ENCODE data around the gene PCED1A. TPM values are rescaled to one million over a fixed set of nuclear protein-coding genes. Genes with fewer than 3 reads are reported as not detected.

PCED1A gene
- total and polyA plus RNA-seq, 9 of the 15 experiments (the other 6 are each of a cell fraction or from before 2014, with no cell fraction given) = 1.5 to 11.5 (median 5.9) TPM

DNA sequence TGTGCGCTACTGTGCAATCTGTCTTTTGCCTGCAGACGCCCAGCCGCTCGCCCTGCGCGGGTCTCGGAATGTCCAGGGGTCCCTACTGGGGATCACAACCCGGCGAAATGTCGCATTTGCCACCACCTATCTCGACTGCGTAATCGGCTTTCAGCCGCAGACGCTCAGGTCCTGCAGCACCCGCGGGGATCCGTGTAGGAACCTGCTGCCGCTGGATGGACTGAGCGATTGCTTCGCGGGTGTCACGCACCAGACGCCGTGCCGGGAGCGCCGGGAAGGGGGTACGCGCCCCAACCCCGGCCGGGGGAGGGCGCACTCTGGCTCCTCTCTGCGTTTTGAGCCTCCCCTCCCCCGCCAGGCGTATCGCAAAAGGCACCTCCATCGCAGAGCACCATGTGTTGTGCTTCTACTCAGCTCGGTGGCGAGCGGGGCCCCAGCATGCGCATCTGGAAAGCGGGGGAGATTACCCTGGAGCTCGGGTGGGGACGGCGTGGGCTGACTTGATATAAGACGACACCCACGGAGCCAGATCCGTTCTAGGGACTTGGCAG is 32.1 kb upstream of the PCED1A start (continued):
- TF ChIP-seq, protein P1, sequence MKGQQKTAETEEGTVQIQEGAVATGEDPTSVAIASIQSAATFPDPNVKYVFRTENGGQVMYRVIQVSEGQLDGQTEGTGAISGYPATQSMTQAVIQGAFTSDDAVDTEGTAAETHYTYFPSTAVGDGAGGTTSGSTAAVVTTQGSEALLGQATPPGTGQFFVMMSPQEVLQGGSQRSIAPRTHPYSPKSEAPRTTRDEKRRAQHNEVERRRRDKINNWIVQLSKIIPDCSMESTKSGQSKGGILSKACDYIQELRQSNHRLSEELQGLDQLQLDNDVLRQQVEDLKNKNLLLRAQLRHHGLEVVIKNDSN (CRISPR knock-in tag; IDR thresholded peaks at IDR 0.05) = peak; percentile 33; the same call in 1 of the 2 replicates
- TF ChIP-seq GTF2A2 (tag; IDR thresholded peaks at IDR 0.05) (no peak), GABPA (tag; conservative IDR thresholded peaks at IDR 0.05; ENCODE audit: low read depth) (no peak; the same call in 1 of the 2 replicates), SMAD3 (CRISPR knock-in tag; conservative IDR thresholded peaks at IDR 0.05) (no peak), E2F3 (CRISPR knock-in tag; IDR thresholded peaks at IDR 0.05) (0 out of 2 replicates have a peak, but pooled peaks have one; percentile 31), EP300 (IDR thresholded peaks at IDR 0.05; ENCODE audit: low read length) (no peak; the same call in 1 of the 2 replicates), NFIX (CRISPR knock-in tag; IDR thresholded peaks at IDR 0.05; ENCODE audit: low read depth) (no peak), CC2D1A (IDR thresholded peaks at IDR 0.05) (0 out of 2 replicates have a peak, but pooled peaks have one; percentile 18), TRIM24 (IDR thresholded peaks at IDR 0.05) (peak in 1 of 2 experiments; percentile 8; a peak in 2 of 4 replicates), GATAD2A (IDR thresholded peaks at IDR 0.05) (no peak), POLR2H (tag; IDR thresholded peaks at IDR 0.05; ENCODE audit: low read depth) (no peak), JUN (IDR thresholded peaks at IDR 0.05; ENCODE audit: borderline replicate concordance, low read depth, low read length) (no peak), JUN (CRISPR knock-in tag; IDR thresholded peaks at IDR 0.05; ENCODE audit: borderline replicate concordance) (0 out of 2 replicates have a peak, but pooled peaks have one; percentile 33), ELF2 (CRISPR knock-in tag; IDR thresholded peaks at IDR 0.05) (0 out of 2 replicates have a peak, but pooled peaks have one; percentile 30), MIER1 (IDR thresholded peaks at IDR 0.05; ENCODE audit: low read depth) (0 out of 2 replicates have a peak, but pooled peaks have one; percentile 25)
- TF ChIP-seq, protein P2, sequence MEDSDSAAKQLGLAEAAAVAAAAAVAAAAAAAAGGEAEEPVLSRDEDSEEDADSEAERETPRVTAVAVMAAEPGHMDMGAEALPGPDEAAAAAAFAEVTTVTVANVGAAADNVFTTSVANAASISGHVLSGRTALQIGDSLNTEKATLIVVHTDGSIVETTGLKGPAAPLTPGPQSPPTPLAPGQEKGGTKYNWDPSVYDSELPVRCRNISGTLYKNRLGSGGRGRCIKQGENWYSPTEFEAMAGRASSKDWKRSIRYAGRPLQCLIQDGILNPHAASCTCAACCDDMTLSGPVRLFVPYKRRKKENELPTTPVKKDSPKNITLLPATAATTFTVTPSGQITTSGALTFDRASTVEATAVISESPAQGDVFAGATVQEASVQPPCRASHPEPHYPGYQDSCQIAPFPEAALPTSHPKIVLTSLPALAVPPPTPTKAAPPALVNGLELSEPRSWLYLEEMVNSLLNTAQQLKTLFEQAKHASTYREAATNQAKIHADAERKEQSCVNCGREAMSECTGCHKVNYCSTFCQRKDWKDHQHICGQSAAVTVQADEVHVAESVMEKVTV (CRISPR knock-in tag; IDR thresholded peaks at IDR 0.05) = no peak
- TF ChIP-seq, protein P3, sequence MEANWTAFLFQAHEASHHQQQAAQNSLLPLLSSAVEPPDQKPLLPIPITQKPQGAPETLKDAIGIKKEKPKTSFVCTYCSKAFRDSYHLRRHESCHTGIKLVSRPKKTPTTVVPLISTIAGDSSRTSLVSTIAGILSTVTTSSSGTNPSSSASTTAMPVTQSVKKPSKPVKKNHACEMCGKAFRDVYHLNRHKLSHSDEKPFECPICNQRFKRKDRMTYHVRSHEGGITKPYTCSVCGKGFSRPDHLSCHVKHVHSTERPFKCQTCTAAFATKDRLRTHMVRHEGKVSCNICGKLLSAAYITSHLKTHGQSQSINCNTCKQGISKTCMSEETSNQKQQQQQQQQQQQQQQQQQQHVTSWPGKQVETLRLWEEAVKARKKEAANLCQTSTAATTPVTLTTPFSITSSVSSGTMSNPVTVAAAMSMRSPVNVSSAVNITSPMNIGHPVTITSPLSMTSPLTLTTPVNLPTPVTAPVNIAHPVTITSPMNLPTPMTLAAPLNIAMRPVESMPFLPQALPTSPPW (CRISPR knock-in tag; IDR thresholded peaks at IDR 0.05) = peak; percentile 4; the same call in 1 of the 2 replicates
- TF ChIP-seq, protein P4, sequence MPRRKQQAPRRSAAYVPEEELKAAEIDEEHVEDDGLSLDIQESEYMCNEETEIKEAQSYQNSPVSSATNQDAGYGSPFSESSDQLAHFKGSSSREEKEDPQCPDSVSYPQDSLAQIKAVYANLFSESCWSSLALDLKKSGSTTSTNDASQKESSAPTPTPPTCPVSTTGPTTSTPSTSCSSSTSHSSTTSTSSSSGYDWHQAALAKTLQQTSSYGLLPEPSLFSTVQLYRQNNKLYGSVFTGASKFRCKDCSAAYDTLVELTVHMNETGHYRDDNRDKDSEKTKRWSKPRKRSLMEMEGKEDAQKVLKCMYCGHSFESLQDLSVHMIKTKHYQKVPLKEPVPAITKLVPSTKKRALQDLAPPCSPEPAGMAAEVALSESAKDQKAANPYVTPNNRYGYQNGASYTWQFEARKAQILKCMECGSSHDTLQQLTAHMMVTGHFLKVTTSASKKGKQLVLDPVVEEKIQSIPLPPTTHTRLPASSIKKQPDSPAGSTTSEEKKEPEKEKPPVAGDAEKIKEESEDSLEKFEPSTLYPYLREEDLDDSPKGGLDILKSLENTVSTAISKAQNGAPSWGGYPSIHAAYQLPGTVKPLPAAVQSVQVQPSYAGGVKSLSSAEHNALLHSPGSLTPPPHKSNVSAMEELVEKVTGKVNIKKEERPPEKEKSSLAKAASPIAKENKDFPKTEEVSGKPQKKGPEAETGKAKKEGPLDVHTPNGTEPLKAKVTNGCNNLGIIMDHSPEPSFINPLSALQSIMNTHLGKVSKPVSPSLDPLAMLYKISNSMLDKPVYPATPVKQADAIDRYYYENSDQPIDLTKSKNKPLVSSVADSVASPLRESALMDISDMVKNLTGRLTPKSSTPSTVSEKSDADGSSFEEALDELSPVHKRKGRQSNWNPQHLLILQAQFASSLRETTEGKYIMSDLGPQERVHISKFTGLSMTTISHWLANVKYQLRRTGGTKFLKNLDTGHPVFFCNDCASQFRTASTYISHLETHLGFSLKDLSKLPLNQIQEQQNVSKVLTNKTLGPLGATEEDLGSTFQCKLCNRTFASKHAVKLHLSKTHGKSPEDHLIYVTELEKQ (CRISPR knock-in tag; IDR thresholded peaks at IDR 0.05) = no peak
- TF ChIP-seq, protein P5, sequence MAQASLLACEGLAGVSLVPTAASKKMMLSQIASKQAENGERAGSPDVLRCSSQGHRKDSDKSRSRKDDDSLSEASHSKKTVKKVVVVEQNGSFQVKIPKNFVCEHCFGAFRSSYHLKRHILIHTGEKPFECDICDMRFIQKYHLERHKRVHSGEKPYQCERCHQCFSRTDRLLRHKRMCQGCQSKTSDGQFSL (CRISPR knock-in tag; IDR thresholded peaks at IDR 0.05) = no peak
- TF ChIP-seq, protein P5 (tag; IDR thresholded peaks at IDR 0.05) = no peak
